GM18526 (cell line): Measurements from ENCODE around the gene CSE1L.

Experiments
- POLR2A ChIP-seq: IDR thresholded peaks from 3 replicates; pipeline ENCODE4 v1.6.1; 2011; ENCODE audit not compliant: insufficient read length; ENCODE audit errors: extremely low read depth

CSE1L gene

GRCh38 chr20:49039854-49040253, 6.3 kb upstream of the CSE1L start:
- no peak for TF ChIP-seq POLR2A

DNA sequence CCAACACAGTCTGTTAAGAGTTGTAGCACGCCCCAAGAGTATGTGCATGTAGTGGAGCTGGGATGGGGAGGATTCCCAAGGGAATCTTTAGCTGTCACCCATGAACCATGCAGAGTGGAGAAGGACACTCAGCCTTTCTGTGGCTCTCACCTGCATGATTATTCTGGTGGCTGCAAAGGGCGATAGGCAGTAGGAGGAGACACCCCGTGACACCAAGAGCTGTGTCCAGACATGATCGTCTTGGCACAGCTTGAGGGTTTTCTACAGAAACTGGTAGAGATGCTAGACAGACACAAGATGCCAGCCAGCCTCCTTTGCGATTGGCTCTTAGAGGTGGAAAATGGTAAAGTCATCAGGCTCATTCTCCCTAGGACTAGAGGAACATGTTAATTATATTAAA, 3.1 kb upstream of the CSE1L start:
- no peak for TF ChIP-seq POLR2A

DNA sequence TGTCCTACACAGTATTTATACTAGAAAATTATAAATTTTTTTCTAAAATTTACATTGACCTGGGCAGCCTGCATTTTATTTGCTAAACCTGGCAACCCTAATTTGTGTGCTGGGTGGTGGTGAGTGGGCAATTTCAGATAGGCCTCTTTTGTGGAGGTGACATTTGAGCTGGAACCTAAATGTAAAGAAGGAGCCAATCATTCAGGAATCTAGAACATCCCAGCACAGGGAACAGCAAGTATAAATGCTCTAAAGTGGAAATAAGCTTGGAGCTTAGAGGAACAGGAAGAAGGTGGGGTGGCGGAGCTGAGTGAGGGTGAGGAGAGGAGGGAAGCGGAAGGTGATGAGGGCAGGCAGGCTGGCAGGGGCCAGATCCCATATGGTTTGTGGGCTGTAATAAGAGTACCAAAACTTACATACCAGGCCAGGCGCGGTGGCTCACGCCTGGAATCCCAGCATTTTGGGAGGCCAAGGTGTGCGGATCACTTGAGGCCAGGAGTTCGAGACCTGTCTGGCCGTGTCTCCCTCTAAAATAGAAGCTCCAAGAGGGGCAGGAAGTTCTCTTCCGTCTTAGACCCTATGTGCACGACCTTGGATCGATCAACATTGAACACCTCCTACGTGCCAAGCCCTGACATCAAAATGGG, 549 bp upstream of the CSE1L start:
- no peak for TF ChIP-seq POLR2A

- no peak for TF ChIP-seq POLR2A
Observed at GRCh38 chr20:49052334-49052733, 6.2 kb downstream of the CSE1L start.

- TF ChIP-seq POLR2A: no peak
Observed at GRCh38 chr20:49054056-49054643, 8.0 kb downstream of the CSE1L start.

GRCh38 chr20:49063279-49063678, 17.2 kb downstream of the CSE1L start:
- TF ChIP-seq POLR2A: no peak

- no peak for TF ChIP-seq POLR2A
Observed at GRCh38 chr20:49074521-49074920, 28.4 kb downstream of the CSE1L start.

DNA sequence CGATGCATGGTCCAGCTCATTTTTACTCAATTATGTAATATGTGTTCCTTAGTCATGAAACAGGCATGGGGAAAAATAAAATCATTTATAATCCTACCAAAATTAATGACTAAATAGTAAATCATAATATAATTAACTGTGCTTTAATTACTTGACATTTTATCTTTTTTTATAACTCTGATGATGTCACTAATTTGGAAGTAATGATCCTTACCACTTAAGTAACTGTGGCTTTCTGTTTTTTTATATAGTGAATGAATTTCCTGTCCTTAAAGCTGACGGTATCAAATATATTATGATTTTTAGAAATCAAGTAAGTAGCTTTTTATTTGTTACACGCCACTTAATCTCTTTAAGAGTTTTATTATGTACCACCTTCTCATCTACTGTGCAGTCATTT, 32.2 kb downstream of the CSE1L start:
- no peak for TF ChIP-seq POLR2A

DNA sequence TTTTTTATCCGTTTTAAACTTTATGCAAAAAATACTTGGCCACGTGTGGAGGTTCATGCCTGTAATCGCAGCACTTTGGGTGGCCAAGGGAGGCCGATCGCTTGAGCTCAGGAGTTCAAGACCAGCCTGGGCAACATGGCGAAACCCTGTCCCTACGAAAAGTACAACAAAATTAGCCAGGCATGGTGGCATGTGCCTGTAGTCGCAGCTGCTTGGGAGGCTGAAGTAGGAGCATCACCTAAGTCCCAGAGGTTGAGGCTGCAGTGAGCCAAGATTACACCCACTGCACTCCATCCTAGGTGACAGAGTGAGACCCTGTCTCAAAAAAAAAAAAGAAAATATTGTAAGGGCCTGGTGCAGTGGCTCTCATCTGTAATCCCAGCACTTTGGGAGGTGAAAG, 45.0 kb downstream of the CSE1L start:
- no peak for TF ChIP-seq POLR2A

DNA sequence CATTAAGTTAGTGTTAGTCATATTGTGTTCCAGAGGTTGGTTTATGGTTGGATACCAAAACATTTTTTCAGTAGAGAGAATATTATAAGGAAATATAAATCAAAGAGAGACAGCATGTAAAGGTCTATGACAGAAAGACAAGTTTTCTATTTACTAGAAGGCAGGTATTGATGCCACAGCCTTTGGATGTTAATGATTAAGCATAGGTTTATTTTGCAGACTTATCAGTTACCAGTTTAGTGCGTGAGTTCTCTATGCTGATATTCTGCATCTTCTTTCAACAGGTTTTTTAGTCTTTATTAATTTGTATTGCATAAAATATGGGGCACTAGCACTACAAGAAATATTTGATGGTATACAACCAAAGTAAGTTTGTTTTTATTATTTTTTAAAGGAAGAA, 45.6 kb downstream of the CSE1L start:
- TF ChIP-seq POLR2A: no peak

DNA sequence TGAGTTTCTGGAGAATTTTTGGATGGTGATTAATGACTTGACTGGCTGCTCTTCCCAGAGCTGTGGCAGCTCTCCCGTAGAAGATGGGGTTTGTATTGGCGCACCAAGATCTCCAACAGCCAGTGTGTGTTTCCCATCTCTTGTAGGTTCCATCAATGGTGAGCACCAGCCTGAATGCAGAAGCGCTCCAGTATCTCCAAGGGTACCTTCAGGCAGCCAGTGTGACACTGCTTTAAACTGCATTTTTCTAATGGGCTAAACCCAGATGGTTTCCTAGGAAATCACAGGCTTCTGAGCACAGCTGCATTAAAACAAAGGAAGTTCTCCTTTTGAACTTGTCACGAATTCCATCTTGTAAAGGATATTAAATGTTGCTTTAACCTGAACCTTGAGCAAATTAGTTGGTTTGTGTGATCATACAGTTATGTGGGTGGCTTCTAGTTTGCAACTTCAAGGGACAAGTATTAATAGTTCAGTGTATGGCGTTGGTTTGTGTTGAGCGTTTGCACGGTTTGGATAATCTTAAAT, 50.2 kb downstream of the CSE1L start:
- no peak for TF ChIP-seq POLR2A

- no peak for TF ChIP-seq POLR2A
Observed at GRCh38 chr20:49097159-49097558, 51.0 kb downstream of the CSE1L start.

GRCh38 chr20:49098136-49098535, 52.0 kb downstream of the CSE1L start:
- no peak for TF ChIP-seq POLR2A

GRCh38 chr20:49099011-49099410, 52.9 kb downstream of the CSE1L start:
- no peak for TF ChIP-seq POLR2A

DNA sequence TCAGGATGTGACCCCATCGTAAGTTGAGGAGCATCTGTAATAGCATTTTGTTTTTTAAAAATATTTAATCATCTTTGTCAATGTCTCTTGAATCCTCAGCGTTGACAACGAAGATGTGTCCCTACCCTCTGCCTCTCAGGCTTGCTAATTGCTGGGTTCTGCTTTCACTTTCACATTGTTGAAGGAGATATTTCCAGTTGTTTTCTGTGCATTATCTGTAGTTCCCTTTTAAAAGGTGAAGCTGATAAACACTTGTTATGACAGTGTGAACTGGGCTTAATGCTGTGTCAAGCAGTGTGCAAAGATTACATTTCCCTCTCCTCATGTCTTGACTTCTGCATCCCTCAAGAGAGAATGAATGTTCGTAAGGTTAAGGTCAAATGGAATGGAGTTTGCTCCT, 54.9 kb downstream of the CSE1L start:
- TF ChIP-seq POLR2A: no peak

- no peak for TF ChIP-seq POLR2A
Observed at GRCh38 chr20:49103019-49103418, 56.9 kb downstream of the CSE1L start.
